SU-DHL-6 (cell line): ENCODE results near the gene GNAS.

Experiments used
- EZH2phosphoT487 ChIP-seq: fragments of 200-600 bp; sonication (generic), shearing (Covaris generic); conservative IDR thresholded peaks from 2 replicates; pipeline ENCODE4 v1.6.1; 2018; ENCODE audit warnings: mild to moderate bottlenecking, antibody characterized with exemption, low read length, moderate library complexity, mixed read lengths
- TF ChIP-seq, protein P1 (sequence below): fragments of 200-600 bp; sonication (generic); IDR thresholded peaks from one replicate; pipeline ENCODE4 v1.5.1; 2017; ENCODE audit warnings: antibody characterized with exemption, mild to moderate bottlenecking, low read length, moderate library complexity; ENCODE audit not compliant: insufficient read depth, poor library complexity, severe bottlenecking

DNA sequence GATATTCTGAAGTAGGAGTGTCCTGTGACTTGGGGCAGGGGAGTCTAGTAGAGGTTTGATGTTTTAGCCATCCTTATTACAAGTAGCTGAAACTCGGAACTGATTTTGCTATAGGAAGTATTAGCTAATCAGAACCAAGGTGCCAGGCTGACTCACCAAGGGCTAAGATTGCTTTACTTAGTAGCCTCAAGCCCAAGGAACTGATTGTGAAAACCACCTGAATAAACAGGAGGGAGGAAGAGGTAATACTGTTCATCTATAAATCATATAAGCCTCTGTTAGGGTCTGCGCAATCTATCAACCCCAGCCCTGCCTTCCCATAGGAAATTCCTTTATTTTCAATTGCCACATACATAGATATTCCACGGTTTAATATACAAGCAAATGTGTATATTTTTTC is 54.4 kb downstream of the GNAS start:
- TF ChIP-seq, protein P1, sequence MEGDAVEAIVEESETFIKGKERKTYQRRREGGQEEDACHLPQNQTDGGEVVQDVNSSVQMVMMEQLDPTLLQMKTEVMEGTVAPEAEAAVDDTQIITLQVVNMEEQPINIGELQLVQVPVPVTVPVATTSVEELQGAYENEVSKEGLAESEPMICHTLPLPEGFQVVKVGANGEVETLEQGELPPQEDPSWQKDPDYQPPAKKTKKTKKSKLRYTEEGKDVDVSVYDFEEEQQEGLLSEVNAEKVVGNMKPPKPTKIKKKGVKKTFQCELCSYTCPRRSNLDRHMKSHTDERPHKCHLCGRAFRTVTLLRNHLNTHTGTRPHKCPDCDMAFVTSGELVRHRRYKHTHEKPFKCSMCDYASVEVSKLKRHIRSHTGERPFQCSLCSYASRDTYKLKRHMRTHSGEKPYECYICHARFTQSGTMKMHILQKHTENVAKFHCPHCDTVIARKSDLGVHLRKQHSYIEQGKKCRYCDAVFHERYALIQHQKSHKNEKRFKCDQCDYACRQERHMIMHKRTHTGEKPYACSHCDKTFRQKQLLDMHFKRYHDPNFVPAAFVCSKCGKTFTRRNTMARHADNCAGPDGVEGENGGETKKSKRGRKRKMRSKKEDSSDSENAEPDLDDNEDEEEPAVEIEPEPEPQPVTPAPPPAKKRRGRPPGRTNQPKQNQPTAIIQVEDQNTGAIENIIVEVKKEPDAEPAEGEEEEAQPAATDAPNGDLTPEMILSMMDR, result no peak
- TF ChIP-seq EZH2phosphoT487, result no peak
